GM21528 (cell line): ENCODE results near the gene ANKRD28.

Experiments used
- ATAC-seq: cut with Tn5 transposase; IDR thresholded peaks from one replicate; pipeline ENCODE4 v1.9.1; 2021; ENCODE audit warnings: mild to moderate bottlenecking, moderate library complexity; ENCODE audit not compliant: unreplicated experiment, low FRiP score

ANKRD28 gene

GRCh38 chr3:15804553-15805095 lies 6.8 kb upstream of the ANKRD28 start:
- no peak for ATAC-seq

- ATAC-seq, result no peak
Observed at GRCh38 chr3:15803921-15804320, 6.1 kb upstream of the ANKRD28 start.

- ATAC-seq, result no peak
Observed at GRCh38 chr3:15801298-15801697, 3.5 kb upstream of the ANKRD28 start.

- no peak for ATAC-seq
Observed at GRCh38 chr3:15800780-15801179, 3.0 kb upstream of the ANKRD28 start.

GRCh38 chr3:15800327-15800726 lies 2.5 kb upstream of the ANKRD28 start:
- no peak for ATAC-seq

- ATAC-seq, result no peak
Observed at GRCh38 chr3:15798533-15799245, 910 bp upstream of the ANKRD28 start.

- ATAC-seq, result no peak
Observed at GRCh38 chr3:15796771-15797641, 773 bp downstream of the ANKRD28 start.

GRCh38 chr3:15796331-15796730 lies 1.4 kb downstream of the ANKRD28 start:
- no peak for ATAC-seq

GRCh38 chr3:15795651-15796308 lies 2.0 kb downstream of the ANKRD28 start:
- no peak for ATAC-seq

GRCh38 chr3:15794842-15795650 lies 2.7 kb downstream of the ANKRD28 start:
- no peak for ATAC-seq

- no peak for ATAC-seq
Observed at GRCh38 chr3:15794303-15794771, 3.4 kb downstream of the ANKRD28 start.

- no peak for ATAC-seq
Observed at GRCh38 chr3:15791525-15791924, 6.3 kb downstream of the ANKRD28 start.

GRCh38 chr3:15787941-15788340 lies 9.8 kb downstream of the ANKRD28 start:
- no peak for ATAC-seq

GRCh38 chr3:15787526-15787925 lies 10.3 kb downstream of the ANKRD28 start:
- no peak for ATAC-seq

- no peak for ATAC-seq
Observed at GRCh38 chr3:15783361-15783969, 14.3 kb downstream of the ANKRD28 start.

GRCh38 chr3:15782429-15782828 lies 15.3 kb downstream of the ANKRD28 start:
- ATAC-seq, result no peak

- no peak for ATAC-seq
Observed at GRCh38 chr3:15781637-15782402, 16.0 kb downstream of the ANKRD28 start.

GRCh38 chr3:15781131-15781530 lies 16.6 kb downstream of the ANKRD28 start:
- ATAC-seq, result no peak

- no peak for ATAC-seq
Observed at GRCh38 chr3:15779111-15779510, 18.7 kb downstream of the ANKRD28 start.
